K562 (cell line): ENCODE results near the gene ARHGEF6. TPM values are rescaled to one million over a fixed set of nuclear protein-coding genes. Genes with fewer than 3 reads are reported as not detected.
A peak's percentile ranks its signal among the peaks of the same experiment; 100 is the strongest.

ENCODE experiments used
- ATAC-seq: fragments of 200-7000 bp; cut with Tn5 transposase; 3 replicates; pipeline ENCODE4 v1.9.1; 2020; ENCODE audit warnings: moderate library complexity
- BruUV-seq: library from RNA; stranded (reverse); fragments of 400-500 nt; replicated peaks from 2 replicates; lab custom pipeline; 2021; lab: Mats Ljungman, UMichigan
- CTCF ChIA-PET: fragments of 300-600 bp; formaldehyde crosslinking; extraction: SDS; loops from one replicate; lab custom pipeline; 2021; ENCODE audit warnings: low intra/inter-chr PET ratio; lab: Yijun Ruan, JAX
- POLR2A ChIA-PET: fragments of 300-600, 350-650 bp; sonication (Branson Sonifier 250); formaldehyde crosslinking; extraction: SDS; loops from one replicate; lab custom pipeline; 2021; ENCODE audit warnings: antibody characterized with exemption, inconsistent platforms; lab: Yijun Ruan, JAX
- DNase-seq, 4 experiments: peaks; one replicate each; pipeline versions ENCODE4 v3.0.0 to v3.0.0-alpha.2; 2011 to 2018; ENCODE audit warnings: low spot score in 3 of 4, mixed read lengths in 3 of 4; ENCODE audit errors: extremely low read depth in 1 of 4
- FAIRE-seq: peaks from 2 replicates; lab custom pipeline; 2011; peaks lifted over from hg19 to GRCh38; lab: Jason Lieb, UNC
- H2AFZ ChIP-seq: 2 replicates; pipeline ENCODE4 v1.6.0; 2011; ENCODE audit warnings: low read depth, low read length, control low read depth, inconsistent platforms
- H3K27ac ChIP-seq: fragments of 200-600 bp; 3 replicates; pipeline ENCODE4 v1.8.0; 2011; ENCODE audit warnings: low read depth, mild to moderate bottlenecking, control low read depth, inconsistent platforms, low read length, moderate library complexity, mixed read lengths; ENCODE audit errors: extremely low read depth
- H3K27me3 ChIP-seq, 2 experiments: fragments of 300-600 bp in 1 of 2; 2 replicates in 1 of 2; 3 replicates in 1 of 2; pipeline versions ENCODE4 v1.6.0 to v1.8.0; 2011; ENCODE audit warnings: inconsistent platforms in 2 of 2, low read length in 2 of 2, mild to moderate bottlenecking in 1 of 2, mixed read lengths in 1 of 2, moderate library complexity in 1 of 2; ENCODE audit not compliant: control insufficient read depth in 2 of 2, insufficient read depth in 2 of 2
- H3K36me3 ChIP-seq: fragments of 300-600 bp; 3 replicates; pipeline ENCODE4 v1.8.0; 2011; ENCODE audit warnings: mild to moderate bottlenecking, low read length, inconsistent platforms; ENCODE audit not compliant: control insufficient read depth, insufficient read depth
- H3K4me1 ChIP-seq, 2 experiments: fragments of 200-600 bp in 1 of 2; replicated peaks in 1 of 2; 2 replicates in 1 of 2; 3 replicates in 1 of 2; pipeline versions ENCODE4 v1.5.1 to v1.8.0; 2011; ENCODE audit warnings: inconsistent platforms in 2 of 2, low read length in 2 of 2, mild to moderate bottlenecking in 1 of 2, mixed read lengths in 1 of 2, moderate library complexity in 1 of 2; ENCODE audit not compliant: control insufficient read depth in 2 of 2, insufficient read depth in 2 of 2
- H3K4me2 ChIP-seq: 2 replicates; pipeline ENCODE4 v1.6.1; 2011; ENCODE audit warnings: low read length, control low read depth, inconsistent platforms, mixed read lengths; ENCODE audit not compliant: insufficient read depth
- H3K4me3 ChIP-seq: fragments of 200-600 bp; sonication (generic), shearing (Covaris generic); 2 replicates; pipeline ENCODE4 v1.5.1; 2016; ENCODE audit warnings: control low read depth, inconsistent platforms
- H3K79me2 ChIP-seq: fragments of 200-600 bp; 3 replicates; pipeline ENCODE4 v1.8.0; 2011; ENCODE audit warnings: low read length, inconsistent platforms; ENCODE audit not compliant: control insufficient read depth, insufficient read depth
- H3K9ac ChIP-seq, 2 experiments: 2 replicates each; pipeline versions ENCODE4 v1.6.0 to v1.6.1; 2011; ENCODE audit warnings: low read depth in 2 of 2, low read length in 2 of 2, control low read depth in 1 of 2, inconsistent platforms in 1 of 2, mild to moderate bottlenecking in 1 of 2, mixed read lengths in 1 of 2; ENCODE audit not compliant: insufficient read depth in 1 of 2
- H3K9me1 ChIP-seq: one replicate; pipeline ENCODE4 v1.6.0; 2011; ENCODE audit warnings: inconsistent platforms, mild to moderate bottlenecking, low read length, moderate library complexity; ENCODE audit not compliant: control insufficient read depth, insufficient read depth
- H3K9me3 ChIP-seq: replicated peaks from 2 replicates; pipeline ENCODE4 v1.5.1; 2011; ENCODE audit warnings: low read depth, low read length, inconsistent platforms; ENCODE audit not compliant: control insufficient read depth, insufficient read depth
- H4K20me1 ChIP-seq: replicated peaks from 2 replicates; pipeline ENCODE4 v1.6.1; 2011; ENCODE audit warnings: low read length, inconsistent platforms, mixed read lengths; ENCODE audit not compliant: control insufficient read depth, insufficient read depth
- ATF3 ChIP-seq, 2 experiments: fragments of 450-650 bp in 1 of 2; sonication (generic) in 1 of 2; formaldehyde crosslinking in 1 of 2; IDR thresholded peaks in 1 of 2; conservative IDR thresholded peaks in 1 of 2; 2 replicates each; pipeline versions ENCODE4 v1.6.1 to v1.8.1; 2016 to 2023; ENCODE audit warnings: mild to moderate bottlenecking in 2 of 2, moderate library complexity in 2 of 2, inconsistent platforms in 1 of 2, missing genetic modification reagents in 1 of 2
- ATF7 ChIP-seq: fragments of 450-650 bp; IDR thresholded peaks from 2 replicates; pipeline ENCODE4 v1.7.1; 2014; ENCODE audit warnings: mild to moderate bottlenecking, moderate library complexity
- GABPB1 ChIP-seq: sonication (generic); formaldehyde crosslinking; IDR thresholded peaks from 2 replicates; pipeline ENCODE4 v1.8.0; 2022; ENCODE audit warnings: mild to moderate bottlenecking, missing genetic modification reagents
- HDAC2 ChIP-seq: fragments of 450-650 bp; IDR thresholded peaks from 2 replicates; pipeline ENCODE4 v1.6.1; 2016; ENCODE audit warnings: mild to moderate bottlenecking
- JUNB ChIP-seq: fragments of 450-650 bp; formaldehyde crosslinking; conservative IDR thresholded peaks from 2 replicates; pipeline ENCODE4 v1.4.0; 2020; ENCODE audit warnings: mild to moderate bottlenecking
- JUND ChIP-seq, 2 experiments: IDR thresholded peaks; 2 replicates in 1 of 2; 3 replicates in 1 of 2; pipeline ENCODE4 v1.6.1; 2011; ENCODE audit warnings: borderline replicate concordance in 2 of 2, low read depth in 2 of 2, low read length in 2 of 2, improper control_type of control experiment in 1 of 2, missing biosample characterization in 1 of 2, missing genetic modification characterization in 1 of 2, missing genetic modification reagents in 1 of 2
- MYC ChIP-seq, 2 experiments: fragments of 250-450 bp in 1 of 2; sonication (Bioruptor Pico) in 1 of 2; IDR thresholded peaks; 2 replicates each; pipeline versions ENCODE4 v1.5.1 to v1.6.1; 2012 to 2021; ENCODE audit warnings: low read depth in 2 of 2, borderline replicate concordance in 1 of 2, improper control_type of control experiment in 1 of 2, low read length in 1 of 2, mild to moderate bottlenecking in 1 of 2, moderate library complexity in 1 of 2
- PHB ChIP-seq: fragments of 250-450 bp; sonication (Bioruptor Pico); IDR thresholded peaks from 2 replicates; pipeline ENCODE4 v1.5.0; 2021
- POLR2A ChIP-seq: fragments of 450-650 bp; conservative IDR thresholded peaks from 2 replicates; pipeline ENCODE4 v1.6.1; 2016
- TFAM ChIP-seq: fragments of 250-450 bp; sonication (Bioruptor Pico); conservative IDR thresholded peaks from 2 replicates; pipeline ENCODE4 v1.5.0; 2021; ENCODE audit warnings: mild to moderate bottlenecking, moderate library complexity
- ZNF146 ChIP-seq: IDR thresholded peaks from one replicate; pipeline ENCODE4 v1.6.1; 2018; ENCODE audit warnings: missing compliant biosample characterization; ENCODE audit not compliant: unreplicated experiment
- ZNF263 ChIP-seq: sonication (generic); formaldehyde crosslinking; IDR thresholded peaks from 2 replicates; pipeline ENCODE4 v1.8.0; 2022; ENCODE audit warnings: mild to moderate bottlenecking, missing genetic modification reagents, borderline replicate concordance
- ZNF785 ChIP-seq: fragments of 250-450 bp; sonication (Bioruptor Pico); IDR thresholded peaks from 2 replicates; pipeline ENCODE4 v1.4.0; 2020; ENCODE audit warnings: mild to moderate bottlenecking
- ZNF830 ChIP-seq: fragments of 250-450 bp; sonication (Bioruptor Pico); IDR thresholded peaks from 2 replicates; pipeline ENCODE4 v1.5.0; 2021; ENCODE audit warnings: mild to moderate bottlenecking
- ZZZ3 ChIP-seq: fragments of 450-650 bp; IDR thresholded peaks from 2 replicates; pipeline ENCODE4 v1.6.1; 2016; ENCODE audit warnings: antibody characterized with exemption, mild to moderate bottlenecking, moderate library complexity
- WGBS: fragments of 100-300 bp; shearing (Covaris generic); methylation state at CpG from one replicate; pipeline ENCODE4 v1.1.6; 2016; ENCODE audit warnings: low coverage, mixed read lengths; ENCODE audit not compliant: insufficient coverage; ENCODE audit errors: missing lambda C conversion rate; 5-methylcytosine and 5-hydroxymethylcytosine counted together
- in situ Hi-C: fragments of 300-500 bp; cut with MboI; formaldehyde crosslinking; loops from 4 replicates; pipeline ENCODE4 v1.15.0; 2018; ENCODE audit warnings: inconsistent platforms, mixed read lengths
- intact Hi-C: fragments of 100-400 bp; cut with micrococcal nuclease; formaldehyde crosslinking; loops from 2 replicates; pipeline ENCODE4 v1.14.2; 2022
- polyA plus RNA-seq, 8 experiments: library from polyadenylated mRNA; depleted of rRNA in 4 of 8; stranded (reverse) in 5 of 8; unstranded in 3 of 8; fragments of >200 nt; fragmentation: Nextera tagmentation in 2 of 8; fragmentation: Illumina TruSeq in 1 of 8; extraction: Ambion mirVana in 2 of 8; extraction: Trizol in 1 of 8; gene quantifications; 2 replicates each; pipeline versions ENCODE4 v1.2.1 to v1.2.3, GENCODE V29; 2011 to 2014; ENCODE audit warnings: inconsistent platforms in 1 of 8, missing spikeins in 1 of 8
- total RNA-seq, 7 experiments: library from RNA; depleted of rRNA in 6 of 7; stranded (reverse); fragments of >200 nt in 6 of 7; fragmentation: Illumina TruSeq in 2 of 7; extraction: Trizol in 2 of 7; gene quantifications; 2 replicates each; pipeline versions ENCODE4 v1.2.1 to v1.2.3, GENCODE V29; 2011 to 2021; ENCODE audit warnings: low replicate concordance in 1 of 7

The ARHGEF6 gene
- total and polyA plus RNA-seq, 9 of the 15 experiments (the other 6 are each of a cell fraction or from before 2014, with no cell fraction given), result 2.9 to 22.1 (median 13.3) TPM

GRCh38 chrX:136765821-136766356 is 14.8 kb downstream of the ARHGEF6 start:
- no peak for DNase-seq
- WGBS, result 53% methylated on average over 1 of the region's 1 CpG
- in situ Hi-C loops (no loop called here), intact Hi-C loops (loop anchor here (2.0 to 5.0 kb wide), 4 partner anchors 17 to 159 kb away; no protein-coding TSS in a partner anchor)
- Histone ChIP-seq H3K27ac (no peak overlapping the region), H3K4me3 (no peak overlapping the region), H3K36me3 (no peaks in the 10 kb centered on the region; the same call in 2 of the 3 replicates), H3K9me1 (no peaks in the 10 kb centered on the region), H3K27me3 (no peaks in the 10 kb centered on the region), H3K9me3 (no peaks in the 10 kb centered on the region; the same call in 1 of the 2 replicates), H3K4me1 (peaks cover 16 to 19% of the 10 kb centered on the region in 2 experiments), H2AFZ (no peak overlapping the region), H4K20me1 (no peaks in the 10 kb centered on the region), H3K9ac (no peak overlapping the region), H3K4me2 (peak overlapping the region; percentile 46), H3K79me2 (peaks cover 10% of the 10 kb centered on the region; the same call in 1 of the 3 replicates)
- ChIA-PET POLR2A (interaction anchor here (0.7 to 4.0 kb wide), 4 partner anchors 13 to 113 kb away, joined by 3 to 14 read pairs (median 6); no protein-coding TSS in a partner anchor), CTCF (no interaction called here)
- no peak for ATAC-seq
- no peak for TF ChIP-seq TFAM (CRISPR knock-in tag)
- no peak for TF ChIP-seq PHB
- TF ChIP-seq POLR2A, result no peak
- no peak for TF ChIP-seq ZNF263 (CRISPR knock-in tag)
- no peak for TF ChIP-seq HDAC2
- TF ChIP-seq GABPB1 (CRISPR knock-in tag), result no peak
- TF ChIP-seq ATF3 (IDR thresholded peaks at IDR 0.05), result peak; percentile 71; the same call in 1 of the 2 replicates
- TF ChIP-seq ATF3 (CRISPR knock-in tag; conservative IDR thresholded peaks at IDR 0.05), result no peak
- TF ChIP-seq ZNF146 (CRISPR knock-in tag), result no peak
- no peak for TF ChIP-seq MYC (IDR thresholded peaks at IDR 0.05; ENCODE audit: low read depth, low read length)
- no peak for TF ChIP-seq MYC (CRISPR knock-in tag; IDR thresholded peaks at IDR 0.05; ENCODE audit: borderline replicate concordance, low read depth)
- no peak for TF ChIP-seq JUND (IDR thresholded peaks at IDR 0.05; ENCODE audit: borderline replicate concordance, low read depth, low read length)
- peak; percentile 25; the same call in 1 of the 3 replicates for TF ChIP-seq JUND (tag; IDR thresholded peaks at IDR 0.05; ENCODE audit: borderline replicate concordance, low read depth, low read length)
- TF ChIP-seq ZNF785 (CRISPR knock-in tag), result no peak
- TF ChIP-seq ZZZ3, result no peak
- peak; percentile 66 for TF ChIP-seq ATF7
- no peak for TF ChIP-seq JUNB
- no peak for TF ChIP-seq ZNF830 (CRISPR knock-in tag)
- TSS peak; percentile 42 for BruUV-seq
- FAIRE-seq, result no peak
